Neural cell (in vitro differentiated cells): ENCODE data around the gene AOC2.

Experiments used
- EZH2 ChIP-seq: fragments of 200-600, 300-800 bp; shearing (Covaris generic), sonication (generic); IDR thresholded peaks from 2 replicates; pipeline ENCODE4 v1.6.1; 2014; ENCODE audit warnings: antibody characterized with exemption, low read length, borderline replicate concordance, mild to moderate bottlenecking; ENCODE audit not compliant: insufficient read depth, poor library complexity, severe bottlenecking
- POLR2AphosphoS5 ChIP-seq: IDR thresholded peaks from 2 replicates; pipeline ENCODE4 v1.6.1; 2012
- RAD21 ChIP-seq: fragments of 450-650 bp; conservative IDR thresholded peaks from 2 replicates; pipeline ENCODE4 v1.6.1; 2014; ENCODE audit warnings: antibody characterized with exemption, mild to moderate bottlenecking, moderate library complexity
- TAF1 ChIP-seq: IDR thresholded peaks from 2 replicates; pipeline ENCODE4 v1.6.1; 2012; ENCODE audit warnings: low read depth
- TF ChIP-seq, protein P1 (sequence below): fragments of 450-650 bp; IDR thresholded peaks from 2 replicates; pipeline ENCODE4 v1.5.1; 2014; ENCODE audit warnings: antibody characterized with exemption, mild to moderate bottlenecking, moderate library complexity; ENCODE audit not compliant: poor library complexity, severe bottlenecking

GRCh38 chr17:42846594-42847280 lies 2.4 kb downstream of the AOC2 start:
- TF ChIP-seq TAF1 = no peak
- TF ChIP-seq, protein P1, sequence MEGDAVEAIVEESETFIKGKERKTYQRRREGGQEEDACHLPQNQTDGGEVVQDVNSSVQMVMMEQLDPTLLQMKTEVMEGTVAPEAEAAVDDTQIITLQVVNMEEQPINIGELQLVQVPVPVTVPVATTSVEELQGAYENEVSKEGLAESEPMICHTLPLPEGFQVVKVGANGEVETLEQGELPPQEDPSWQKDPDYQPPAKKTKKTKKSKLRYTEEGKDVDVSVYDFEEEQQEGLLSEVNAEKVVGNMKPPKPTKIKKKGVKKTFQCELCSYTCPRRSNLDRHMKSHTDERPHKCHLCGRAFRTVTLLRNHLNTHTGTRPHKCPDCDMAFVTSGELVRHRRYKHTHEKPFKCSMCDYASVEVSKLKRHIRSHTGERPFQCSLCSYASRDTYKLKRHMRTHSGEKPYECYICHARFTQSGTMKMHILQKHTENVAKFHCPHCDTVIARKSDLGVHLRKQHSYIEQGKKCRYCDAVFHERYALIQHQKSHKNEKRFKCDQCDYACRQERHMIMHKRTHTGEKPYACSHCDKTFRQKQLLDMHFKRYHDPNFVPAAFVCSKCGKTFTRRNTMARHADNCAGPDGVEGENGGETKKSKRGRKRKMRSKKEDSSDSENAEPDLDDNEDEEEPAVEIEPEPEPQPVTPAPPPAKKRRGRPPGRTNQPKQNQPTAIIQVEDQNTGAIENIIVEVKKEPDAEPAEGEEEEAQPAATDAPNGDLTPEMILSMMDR = no peak
- TF ChIP-seq RAD21 = no peak
- TF ChIP-seq EZH2 = no peak
- TF ChIP-seq POLR2AphosphoS5 = no peak
